Measurements from ENCODE around the gene GBP2. TPM values are rescaled to one million over a fixed set of nuclear protein-coding genes. Genes with fewer than 3 reads are reported as not detected.

Gene GBP2
- polyA plus RNA-seq, 5 donors: 3.0 to 7.2 (median 4.8) TPM

GRCh38 chr1:89065079-89065868 is 60.6 kb downstream of the GBP2 start, which contains the start of gene GBP1:
GBP1 (minus strand) TSS chr1:89065208; CDS start chr1:89063234, 1,974 bp downstream.
- peak; percentile 73 to 83 for DNase-seq

GRCh38 chr1:89064632-89065031 is 61.3 kb downstream of the GBP2 start:
- DNase-seq: peak; percentile 25 to 48

GRCh38 chr1:89063094-89063493 is 62.8 kb downstream of the GBP2 start:
- DNase-seq: no peak

GRCh38 chr1:89060091-89060490 is 65.8 kb downstream of the GBP2 start:
- no peak for DNase-seq

Other genes with a start within 250 kb of the GBP2 start
- gene GTF2B, start 234.5 kb downstream of the GBP2 start, polyA plus RNA-seq (ENCODE audit: insufficient read depth in 1 of 5, insufficient read length in 5 of 5, low replicate concordance in 1 of 5): 10 to 100 TPM; 41.6 to 46.7 (median 43.6) TPM
- gene KYAT3, start 133.5 kb downstream of the GBP2 start, polyA plus RNA-seq (ENCODE audit: insufficient read depth in 1 of 5, insufficient read length in 5 of 5, low replicate concordance in 1 of 5): 10 to 100 TPM; 24.4 to 49.9 (median 33.8) TPM
- gene RBMXL1, start 133.5 kb downstream of the GBP2 start, polyA plus RNA-seq (ENCODE audit: insufficient read depth in 1 of 5, insufficient read length in 5 of 5, low replicate concordance in 1 of 5): 10 to 100 TPM; 15.4 to 23.8 (median 18.8) TPM
- gene GBP3, start 103.2 kb downstream of the GBP2 start, polyA plus RNA-seq (ENCODE audit: insufficient read depth in 1 of 5, insufficient read length in 5 of 5, low replicate concordance in 1 of 5): 10 to 100 TPM in 4 of 5 donors, 1 to 10 TPM in 1; 9.3 to 16.0 (median 11.8) TPM
- gene GBP1, start 60.9 kb downstream of the GBP2 start, polyA plus RNA-seq (ENCODE audit: insufficient read depth in 1 of 5, insufficient read length in 5 of 5, low replicate concordance in 1 of 5): 10 to 100 TPM; 27.6 to 55.7 (median 40.5) TPM
- under 1 TPM in 4 of 5 donors, not detected in 1; 0.15 to 0.26 (median 0.23) TPM for gene GBP7, start 49.9 kb upstream of the GBP2 start, polyA plus RNA-seq (ENCODE audit: insufficient read depth in 1 of 5, insufficient read length in 5 of 5, low replicate concordance in 1 of 5)
- 10 to 100 TPM; 13.6 to 23.9 (median 22.3) TPM for gene GBP4, start 72.8 kb upstream of the GBP2 start, polyA plus RNA-seq (ENCODE audit: insufficient read depth in 1 of 5, insufficient read length in 5 of 5, low replicate concordance in 1 of 5)
- 1 to 10 TPM; 1.0 to 1.7 (median 1.4) TPM for gene GBP5, start 146.7 kb upstream of the GBP2 start, polyA plus RNA-seq (ENCODE audit: insufficient read depth in 1 of 5, insufficient read length in 5 of 5, low replicate concordance in 1 of 5)
- gene GBP6, start 237.9 kb upstream of the GBP2 start, polyA plus RNA-seq (ENCODE audit: insufficient read depth in 1 of 5, insufficient read length in 5 of 5, low replicate concordance in 1 of 5): 1 to 10 TPM in 1 of 5 donors, under 1 TPM in 4; 0.21 to 1.1 (median 0.60) TPM

Measured in right lung (tissue), 5 donors.